Neuronal stem cell (in vitro differentiated cells): Measurements from ENCODE around the gene THSD4. TPM values are rescaled to one million over a fixed set of nuclear protein-coding genes. Genes with fewer than 3 reads are reported as not detected.

ENCODE experiments used
- DNase-seq: peaks from one replicate; pipeline ENCODE4 v3.0.0-alpha.2; 2013; ENCODE audit warnings: low spot score
- H2AFZ ChIP-seq: one replicate; pipeline ENCODE4 v1.6.1; 2013; ENCODE audit warnings: mild to moderate bottlenecking, low read length, inconsistent platforms
- H2AK5ac ChIP-seq: 2 replicates; pipeline ENCODE4 v1.6.1; 2013; ENCODE audit warnings: low read depth, mild to moderate bottlenecking, inconsistent platforms, low read length, moderate library complexity, mixed read lengths
- H2BK120ac ChIP-seq: 2 replicates; pipeline ENCODE4 v1.6.1; 2013; ENCODE audit warnings: low read depth, mild to moderate bottlenecking, inconsistent platforms, low read length, moderate library complexity, mixed read lengths
- H2BK12ac ChIP-seq: one replicate; pipeline ENCODE4 v1.6.1; 2013; ENCODE audit warnings: low read length, inconsistent platforms
- H2BK15ac ChIP-seq: 2 replicates; pipeline ENCODE4 v1.6.1; 2013; ENCODE audit warnings: mild to moderate bottlenecking, low read length, inconsistent platforms, mixed read lengths
- H2BK5ac ChIP-seq: one replicate; pipeline ENCODE4 v1.6.1; 2013; ENCODE audit warnings: inconsistent platforms, mild to moderate bottlenecking, low read length, moderate library complexity
- H3K14ac ChIP-seq: one replicate; pipeline ENCODE4 v1.6.1; 2013; ENCODE audit warnings: low read length, inconsistent platforms
- H3K18ac ChIP-seq: 2 replicates; pipeline ENCODE4 v1.6.1; 2013; ENCODE audit warnings: low read length, inconsistent platforms
- H3K23ac ChIP-seq: 2 replicates; pipeline ENCODE4 v1.6.1; 2013; ENCODE audit warnings: low read depth, mild to moderate bottlenecking, mixed read lengths, low read length, inconsistent platforms; ENCODE audit not compliant: poor library complexity
- H3K27ac ChIP-seq: replicated peaks from 3 replicates; pipeline ENCODE4 v1.5.1; 2013; ENCODE audit warnings: low read length, inconsistent platforms
- H3K27me3 ChIP-seq, 3 experiments: 2 replicates each; pipeline ENCODE4 v1.6.1; 2013; ENCODE audit warnings: low read length in 3 of 3, mild to moderate bottlenecking in 2 of 3, inconsistent platforms in 1 of 3, low read depth in 1 of 3, mixed read lengths in 1 of 3, moderate library complexity in 1 of 3; ENCODE audit not compliant: control insufficient read depth in 3 of 3, insufficient read depth in 3 of 3
- H3K36me3 ChIP-seq, 2 donors: replicated peaks in 1 of 2; 2 replicates each; pipeline ENCODE4 v1.6.1; 2013; ENCODE audit warnings: low read length in 2 of 2; ENCODE audit not compliant: control insufficient read depth in 2 of 2, insufficient read depth in 2 of 2
- H3K4ac ChIP-seq: 2 replicates; pipeline ENCODE4 v1.6.1; 2013; ENCODE audit warnings: inconsistent platforms, mild to moderate bottlenecking, low read length, moderate library complexity
- H3K4me1 ChIP-seq, 2 donors: 1 replicate in 1 of 2; 2 replicates in 1 of 2; pipeline ENCODE4 v1.6.1; 2013; ENCODE audit warnings: low read length in 2 of 2, low read depth in 1 of 2; ENCODE audit not compliant: control insufficient read depth in 2 of 2, insufficient read depth in 1 of 2
- H3K4me2 ChIP-seq: one replicate; pipeline ENCODE4 v1.6.1; 2013; ENCODE audit warnings: mild to moderate bottlenecking, low read length, inconsistent platforms; ENCODE audit not compliant: insufficient read depth, poor library complexity, severe bottlenecking
- H3K4me3 ChIP-seq, 2 donors: 2 replicates each; pipeline ENCODE4 v1.5.1; 2013; ENCODE audit warnings: low read length in 2 of 2, mild to moderate bottlenecking in 2 of 2, inconsistent platforms in 1 of 2, moderate library complexity in 1 of 2
- H3K79me1 ChIP-seq: one replicate; pipeline ENCODE4 v1.6.1; 2013; ENCODE audit warnings: low read depth, mild to moderate bottlenecking, inconsistent platforms, low read length, moderate library complexity
- H3K9ac ChIP-seq: one replicate; pipeline ENCODE4 v1.6.1; 2013; ENCODE audit warnings: mild to moderate bottlenecking, low read depth, low read length, inconsistent platforms; ENCODE audit not compliant: poor library complexity
- H3K9me3 ChIP-seq, 2 donors: replicated peaks in 1 of 2; 2 replicates each; pipeline versions ENCODE3 to v1.6.1; 2013; ENCODE audit warnings: low read length in 2 of 2, mild to moderate bottlenecking in 2 of 2, inconsistent platforms in 1 of 2, low read depth in 1 of 2, mixed read lengths in 1 of 2, moderate library complexity in 1 of 2; ENCODE audit not compliant: control insufficient read depth in 2 of 2, insufficient read depth in 1 of 2
- H4K8ac ChIP-seq: one replicate; pipeline ENCODE4 v1.6.1; 2013; ENCODE audit warnings: low read depth, mild to moderate bottlenecking, inconsistent platforms, low read length, moderate library complexity
- H4K91ac ChIP-seq: one replicate; pipeline ENCODE4 v1.6.1; 2013; ENCODE audit warnings: low read length, low read depth, mild to moderate bottlenecking, inconsistent platforms; ENCODE audit not compliant: poor library complexity
- WGBS, 2 donors: extraction: QIAGEN DNeasy Blood & Tissue Kit; methylation state at CpG; one replicate each; pipeline ENCODE4 v1.1.7; 2013; ENCODE audit warnings: missing lambda C conversion rate in 2 of 2, mixed read lengths in 1 of 2; ENCODE audit not compliant: insufficient read length in 2 of 2, insufficient replicate concordance in 1 of 2; ENCODE audit errors: extremely low coverage in 2 of 2; 5-methylcytosine and 5-hydroxymethylcytosine counted together
- polyA plus RNA-seq, 2 experiments: library from polyadenylated mRNA; stranded (reverse); fragments of 200-250 nt; gene quantifications; one replicate each; pipeline ENCODE4 v1.2.3, GENCODE V29; 2013

THSD4 gene
- 0.93 TPM for polyA plus RNA-seq (2013, experiment 1 of 2)
- 0.96 TPM for polyA plus RNA-seq (2013, experiment 2 of 2)

DNA sequence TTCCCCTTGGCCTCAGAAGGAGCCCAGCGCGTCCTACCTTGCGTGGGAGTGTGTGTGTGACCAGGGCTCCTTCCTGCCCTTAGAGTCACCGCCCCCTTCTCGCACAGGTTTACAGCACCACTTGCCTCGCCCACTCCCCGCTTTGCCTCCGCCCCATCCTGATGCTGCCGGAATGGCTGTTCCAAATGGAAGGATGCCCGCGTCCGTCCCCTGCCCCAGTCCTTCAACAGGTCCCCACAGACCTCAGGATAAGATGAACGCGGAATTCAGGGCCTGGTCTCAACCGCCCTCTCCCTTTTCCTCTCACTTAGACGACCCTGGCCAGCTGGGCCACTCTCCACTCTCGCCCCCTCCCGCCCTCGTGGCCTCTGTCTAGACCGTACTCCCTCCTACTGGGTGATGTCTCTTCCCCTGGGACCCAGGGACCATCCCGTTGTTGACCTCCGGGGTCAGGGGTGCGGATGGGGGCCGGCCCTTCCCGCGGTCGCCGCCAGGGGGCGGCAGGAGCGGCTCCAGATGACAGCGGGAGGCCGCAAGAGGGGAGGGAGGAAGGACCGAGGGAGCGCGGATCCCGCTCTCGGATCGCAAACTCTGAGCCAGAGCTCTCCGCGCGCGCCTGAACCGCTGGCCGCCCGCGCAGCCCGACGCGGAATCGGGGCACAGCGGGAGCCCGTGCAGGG is at the start of gene THSD4:
Gene THSD4 (plus strand): TSS at position 585 of the 680 bp plus-strand sequence.
- Histone ChIP-seq H3K9ac (peak within 1 kb of the TSS; percentile 76), H3K4ac (no peak within 1 kb of the TSS), H3K4me2 (peak within 1 kb of the TSS; percentile 87), H2BK12ac (no peak within 1 kb of the TSS), H3K27me3 (peaks cover 0 to 64% (median 25%) of the 10 kb centered on the region in 3 experiments), H3K9me3 (no peaks in the 10 kb centered on the region), H3K4me1 (peaks cover 0 to 11% of the 10 kb centered on the region in 2 donors), H3K23ac (peak within 1 kb of the TSS; percentile 2), H3K14ac (no peak within 1 kb of the TSS), H2BK120ac (peak within 1 kb of the TSS; percentile 27), H3K18ac (peak within 1 kb of the TSS; percentile 74), H3K79me1 (no peaks in the 10 kb centered on the region), H4K91ac (no peak within 1 kb of the TSS), H2BK15ac (peak within 1 kb of the TSS; percentile 69), H4K8ac (no peak within 1 kb of the TSS), H2AK5ac (no peak within 1 kb of the TSS), H2AFZ (peak within 1 kb of the TSS; percentile 92), H2BK5ac (no peak within 1 kb of the TSS), H3K27ac (no peak within 1 kb of the TSS), H3K36me3 (no peaks in the 10 kb centered on the region), H3K4me3 (peak within 1 kb of the TSS; percentile 43 to 83)
- peak; percentile 77 for DNase-seq
- WGBS, 2 donors, result no CpG with 5 or more reads among the region's 52 CpGs

DNA sequence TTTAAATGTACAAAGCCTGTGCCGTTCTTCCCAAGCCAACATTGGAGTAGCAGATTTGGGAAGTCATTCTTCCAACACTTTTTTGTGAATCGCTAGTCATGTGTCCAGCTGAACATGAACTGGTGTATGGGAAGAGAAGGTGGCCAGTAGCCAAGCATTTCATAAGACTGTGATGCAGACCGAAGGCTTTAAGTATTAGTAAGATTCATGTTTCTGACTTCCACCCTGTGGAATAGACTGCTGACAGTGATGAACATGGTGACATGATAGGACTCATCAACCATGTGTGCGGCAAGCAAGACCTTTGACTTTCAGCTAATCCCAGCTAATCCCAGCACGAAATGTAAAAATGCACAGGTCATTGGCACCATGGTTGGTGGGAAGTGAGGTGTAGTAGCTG is 48.3 kb upstream of the THSD4 start:
- no peak overlapping the region for H3K4me2 ChIP-seq
- H3K9me3 ChIP-seq, result no peaks in the 10 kb centered on the region
- H2BK15ac ChIP-seq, result no peak overlapping the region
- no peak overlapping the region for H2BK5ac ChIP-seq
- no peaks in the 10 kb centered on the region for H3K4me1 ChIP-seq
- no peak overlapping the region for H3K4ac ChIP-seq
- H2BK12ac ChIP-seq, result no peak overlapping the region
- no peaks in the 10 kb centered on the region for H3K79me1 ChIP-seq
- no peak overlapping the region for H4K8ac ChIP-seq
- no CpG with 5 or more reads among the region's 5 CpGs for WGBS, 2 donors
- no peak overlapping the region for H2AFZ ChIP-seq
- H3K27me3 ChIP-seq, result no peaks in the 10 kb centered on the region
- no peak overlapping the region for H2BK120ac ChIP-seq
- no peaks in the 10 kb centered on the region for H3K36me3 ChIP-seq
- DNase-seq, result no peak
- no peak overlapping the region for H3K27ac ChIP-seq
- H3K18ac ChIP-seq, result no peak overlapping the region
- H3K23ac ChIP-seq, result no peak overlapping the region
- no peak overlapping the region for H3K14ac ChIP-seq
- no peak overlapping the region for H3K9ac ChIP-seq
- H3K4me3 ChIP-seq, result no peak overlapping the region
- H2AK5ac ChIP-seq, result no peak overlapping the region
- H4K91ac ChIP-seq, result no peak overlapping the region

DNA sequence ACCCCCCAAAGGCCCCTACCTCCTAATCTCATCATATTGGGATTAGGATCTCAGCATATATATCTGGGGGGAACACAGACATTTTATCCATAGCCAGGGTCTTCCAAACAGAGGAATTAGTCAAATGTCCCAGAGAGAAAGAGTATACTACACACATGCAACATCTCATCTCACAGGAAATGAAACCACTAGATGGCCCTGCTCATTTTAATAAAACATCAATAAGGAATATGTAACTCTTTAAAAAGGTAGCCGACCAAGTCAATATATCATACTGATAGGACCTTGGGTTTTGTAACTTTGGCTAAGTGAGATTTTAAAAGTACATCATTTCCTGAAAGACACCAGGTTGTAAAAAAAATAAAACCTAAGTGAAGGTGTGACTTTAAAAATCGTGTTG is 45.6 kb upstream of the THSD4 start:
- H2BK15ac ChIP-seq, result no peak overlapping the region
- no peak overlapping the region for H3K27ac ChIP-seq
- H3K4ac ChIP-seq, result no peak overlapping the region
- H3K4me1 ChIP-seq, result no peaks in the 10 kb centered on the region
- H4K91ac ChIP-seq, result no peak overlapping the region
- no peak overlapping the region for H2AFZ ChIP-seq
- H2BK120ac ChIP-seq, result no peak overlapping the region
- no peaks in the 10 kb centered on the region for H3K36me3 ChIP-seq
- H3K18ac ChIP-seq, result no peak overlapping the region
- H2BK5ac ChIP-seq, result no peak overlapping the region
- no peak overlapping the region for H3K4me3 ChIP-seq
- no peaks in the 10 kb centered on the region for H3K79me1 ChIP-seq
- H3K9me3 ChIP-seq, result no peaks in the 10 kb centered on the region
- H3K27me3 ChIP-seq, result no peaks in the 10 kb centered on the region
- no peak for DNase-seq
- H3K23ac ChIP-seq, result no peak overlapping the region
- H3K4me2 ChIP-seq, result no peak overlapping the region
- H2AK5ac ChIP-seq, result no peak overlapping the region
- no peak overlapping the region for H3K14ac ChIP-seq
- H3K9ac ChIP-seq, result no peak overlapping the region
- H4K8ac ChIP-seq, result no peak overlapping the region
- no CpG with 5 or more reads among the region's 2 CpGs for WGBS, 2 donors
- H2BK12ac ChIP-seq, result no peak overlapping the region

DNA sequence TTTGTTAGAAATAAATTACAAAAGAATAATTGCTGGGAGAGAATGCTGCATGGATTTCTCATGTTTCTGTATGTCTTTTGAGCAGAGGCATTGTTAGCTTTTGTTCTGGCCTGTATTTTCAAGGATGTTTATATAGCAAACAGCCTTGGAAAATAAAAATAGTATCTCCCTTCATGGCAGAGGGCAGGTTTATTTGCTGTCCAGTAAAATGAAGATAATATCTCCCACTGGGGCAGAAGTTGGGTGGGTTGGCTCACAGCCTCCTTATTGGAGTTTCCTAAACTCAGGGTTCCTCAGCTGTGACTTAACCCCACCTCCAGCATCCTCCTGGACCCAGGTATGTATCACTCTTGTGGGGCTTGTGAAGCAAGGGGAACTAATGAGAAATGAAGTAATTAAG is 43.7 kb upstream of the THSD4 start:
- H2BK12ac ChIP-seq, result no peak overlapping the region
- H3K27ac ChIP-seq, result no peak overlapping the region
- no peak overlapping the region for H2BK120ac ChIP-seq
- H3K36me3 ChIP-seq, result no peaks in the 10 kb centered on the region
- no peak for DNase-seq
- no peak overlapping the region for H3K18ac ChIP-seq
- H2AFZ ChIP-seq, result no peak overlapping the region
- no peak overlapping the region for H4K8ac ChIP-seq
- H3K4ac ChIP-seq, result no peak overlapping the region
- H3K4me3 ChIP-seq, result no peak overlapping the region
- H3K14ac ChIP-seq, result no peak overlapping the region
- H4K91ac ChIP-seq, result no peak overlapping the region
- H2BK5ac ChIP-seq, result no peak overlapping the region
- H2AK5ac ChIP-seq, result no peak overlapping the region
- H3K79me1 ChIP-seq, result no peaks in the 10 kb centered on the region
- H3K9me3 ChIP-seq, result peaks cover 0 to under 1% of the 10 kb centered on the region in 2 donors
- no peaks in the 10 kb centered on the region for H3K27me3 ChIP-seq
- no peak overlapping the region for H3K23ac ChIP-seq
- no peak overlapping the region for H3K9ac ChIP-seq
- no peaks in the 10 kb centered on the region for H3K4me1 ChIP-seq
- H2BK15ac ChIP-seq, result no peak overlapping the region
- H3K4me2 ChIP-seq, result no peak overlapping the region
